Erythroblast (primary cell): ENCODE data around the gene CDK2.

Source experiments
- GATA1 ChIP-seq: IDR thresholded peaks from 2 replicates; pipeline ENCODE4 v1.6.1; 2011; ENCODE audit warnings: low read depth, mild to moderate bottlenecking, control low read depth, low read length, moderate library complexity
- POLR2A ChIP-seq: IDR thresholded peaks from 2 replicates; pipeline ENCODE4 v1.6.1; 2011; ENCODE audit warnings: mild to moderate bottlenecking, low read length

- TF ChIP-seq POLR2A (no peak), GATA1 (no peak)
Measured at GRCh38 chr12:55931780-55932550, 34.7 kb upstream of the CDK2 start.
